HG03175 (cell line): ENCODE data around the gene HAO1.
"Not testable (repeated sequence)": the region's sequence is repeated elsewhere in the genome, so short reads cannot be mapped to it uniquely, and the experiment has no call there.

Source experiments
- ATAC-seq: cut with Tn5 transposase; IDR thresholded peaks from one replicate; pipeline ENCODE4 v1.9.1; 2021; ENCODE audit warnings: mild to moderate bottlenecking, moderate library complexity; ENCODE audit not compliant: unreplicated experiment

The HAO1 gene

DNA sequence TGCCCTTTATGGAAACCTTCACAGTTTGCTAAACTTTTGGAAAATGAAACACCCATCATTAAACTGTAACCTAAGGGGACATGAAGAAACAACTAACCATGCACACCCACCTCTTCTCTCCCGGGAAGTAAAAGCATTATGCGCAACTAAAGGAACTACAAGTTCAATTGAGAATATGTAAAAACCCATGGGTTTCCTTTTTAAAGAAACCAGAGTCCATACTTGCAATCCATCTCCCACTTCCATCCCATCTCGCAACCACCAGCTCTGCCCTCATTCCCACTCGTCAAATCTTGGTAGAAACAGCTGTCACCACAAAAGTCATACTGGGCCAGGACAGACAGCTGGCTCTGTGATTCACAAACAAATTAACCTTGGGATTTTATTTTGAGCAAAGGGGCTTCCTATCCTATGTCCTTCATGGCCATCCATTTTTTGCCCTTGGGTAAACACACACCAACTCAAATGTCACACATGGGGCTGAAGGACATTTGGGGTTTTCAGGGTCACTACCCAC is 81.5 kb downstream of the HAO1 start:
- ATAC-seq, result no peak

DNA sequence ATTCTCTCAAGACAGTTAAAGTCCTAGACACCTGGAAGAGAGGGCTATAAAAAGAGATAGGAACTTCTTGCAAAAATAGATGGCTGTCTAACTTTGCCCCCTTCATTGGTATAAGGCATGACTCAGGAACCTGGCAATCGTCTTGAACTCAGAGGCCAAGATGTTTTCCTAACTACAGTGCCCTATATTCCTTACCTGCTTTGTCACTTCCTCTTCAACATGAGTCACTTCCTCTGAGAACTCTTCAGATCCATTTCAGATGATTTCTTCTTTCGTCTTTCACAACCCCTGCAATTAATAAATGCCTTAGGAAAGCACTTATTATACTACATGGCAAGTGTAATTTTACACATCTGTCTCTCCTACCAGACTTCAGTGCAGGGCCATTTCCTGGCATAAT is 83.5 kb downstream of the HAO1 start:
- ATAC-seq, result no peak

DNA sequence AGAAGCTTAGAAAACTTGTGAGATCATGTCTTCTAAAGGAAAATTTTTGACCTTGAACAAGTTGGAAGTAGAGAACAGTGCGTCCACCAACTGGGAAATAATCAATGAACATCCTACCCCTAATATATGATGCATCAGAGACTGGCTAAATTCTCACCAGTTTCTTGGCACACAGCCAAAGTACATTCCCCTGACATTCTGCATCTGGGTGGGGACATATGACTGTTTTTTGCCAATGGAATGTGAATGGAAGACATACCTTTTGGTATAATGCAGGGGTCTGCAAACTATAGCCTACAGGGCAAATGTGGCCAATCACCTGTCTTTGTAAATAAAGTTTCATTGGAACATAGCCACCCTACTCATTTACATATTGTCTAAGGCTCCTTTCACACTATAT is 84.7 kb downstream of the HAO1 start:
- ATAC-seq, result no peak

DNA sequence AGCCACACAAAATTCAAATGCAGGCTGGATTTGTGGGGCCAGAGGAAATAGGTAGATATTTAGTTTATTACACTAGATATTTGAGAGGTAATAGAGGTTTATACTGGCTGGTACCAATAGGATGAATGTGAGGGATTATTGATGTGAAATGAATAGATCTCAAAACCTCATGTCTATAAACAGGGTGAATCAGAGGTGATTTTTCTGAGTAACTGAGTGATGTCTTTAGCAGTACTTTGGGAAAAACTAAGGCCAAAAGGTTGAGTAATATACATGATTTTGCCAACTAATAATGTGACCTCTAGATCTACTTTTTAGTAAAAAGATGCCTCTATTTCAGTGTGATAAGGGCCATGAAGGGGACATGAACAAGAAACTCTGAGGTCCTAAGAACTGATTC is 86.8 kb downstream of the HAO1 start:
- ATAC-seq, result no peak

DNA sequence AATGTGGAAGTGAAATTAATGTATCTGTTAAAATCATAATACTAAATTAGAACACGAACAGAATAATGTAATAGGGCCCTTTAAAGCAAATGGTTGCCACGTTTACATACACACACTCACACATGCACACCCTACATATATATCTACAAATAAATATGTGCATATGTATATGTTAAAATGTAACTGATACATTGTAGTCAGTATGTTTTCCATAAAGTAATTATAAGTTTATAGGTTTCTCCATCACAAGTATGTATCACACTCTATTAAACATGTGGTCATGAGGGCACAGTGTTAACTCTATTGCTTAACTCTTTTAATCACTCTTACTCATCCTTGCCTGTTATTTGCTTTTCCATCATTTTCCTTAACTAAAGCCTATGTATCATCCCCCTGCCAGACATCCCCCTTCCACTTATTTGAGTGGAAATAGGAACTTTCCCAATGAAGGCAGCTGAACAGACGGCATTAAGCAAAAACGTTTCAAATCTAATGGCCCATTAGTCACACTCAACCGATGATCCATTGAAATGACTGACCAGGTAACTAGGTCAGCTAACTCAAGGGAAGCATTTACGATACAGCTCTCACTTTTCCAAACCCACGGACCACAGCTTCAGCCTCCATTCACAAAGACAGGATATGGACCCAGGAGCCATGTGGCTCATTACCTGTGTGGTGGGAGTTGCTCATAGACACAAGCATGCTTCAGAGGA is 89.3 kb downstream of the HAO1 start:
- no peak for ATAC-seq

DNA sequence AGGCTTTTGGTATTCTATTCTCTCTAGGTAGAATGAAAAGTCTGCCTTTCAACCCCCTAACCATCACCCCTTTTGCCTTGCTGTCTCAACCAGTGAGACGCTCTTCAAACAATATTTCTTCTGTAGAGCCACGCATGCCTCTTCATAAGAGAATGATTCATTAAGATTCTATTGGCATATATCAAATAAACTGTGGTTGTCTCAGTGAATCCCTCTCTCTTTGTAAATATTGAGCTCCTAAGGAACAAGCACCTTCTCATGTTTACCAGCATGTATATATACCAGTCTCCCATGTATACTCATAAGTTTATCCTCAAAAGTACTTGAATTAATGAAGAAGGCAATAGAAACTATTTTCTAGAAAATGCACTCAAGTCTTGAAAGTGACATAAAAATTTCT is 90.6 kb downstream of the HAO1 start:
- ATAC-seq, result no peak

DNA sequence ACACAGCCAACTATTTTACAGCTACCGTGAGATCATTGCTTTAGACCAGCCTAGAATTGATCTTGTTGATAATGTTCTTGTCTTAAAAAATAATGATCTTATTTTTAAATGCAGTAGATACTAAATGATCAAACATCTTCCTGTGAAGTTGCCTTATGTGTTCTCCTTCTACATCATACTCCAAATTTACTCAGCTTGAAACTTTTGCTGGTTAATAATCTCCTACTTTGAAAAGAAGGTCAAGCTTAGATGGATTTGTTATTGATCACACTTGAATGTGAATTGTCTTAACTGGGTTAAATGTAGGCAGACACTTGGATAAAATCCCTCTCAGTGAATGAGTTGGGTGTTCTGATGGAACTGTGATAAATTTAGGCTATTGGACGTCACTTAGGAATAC is 91.9 kb downstream of the HAO1 start:
- ATAC-seq, result no peak

DNA sequence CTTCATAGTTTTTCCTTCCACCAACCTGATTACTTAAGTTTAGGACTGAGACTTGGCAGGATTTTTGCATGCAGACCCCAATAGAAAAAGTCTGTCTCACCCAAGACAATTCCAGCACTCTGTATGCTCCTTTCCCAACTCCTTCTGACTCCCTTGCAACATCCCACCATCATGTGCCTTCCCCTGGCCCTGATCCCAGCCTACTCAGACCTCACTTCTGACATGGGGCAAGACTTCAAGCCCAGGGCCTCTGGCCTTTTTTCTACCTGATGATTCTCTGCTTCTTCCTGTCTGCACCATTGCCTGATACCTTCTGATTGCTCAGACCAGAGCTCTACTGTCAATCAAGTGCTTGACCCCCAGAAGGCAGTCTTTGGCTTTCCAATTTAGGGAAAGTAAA is 96.6 kb downstream of the HAO1 start:
- no peak for ATAC-seq

DNA sequence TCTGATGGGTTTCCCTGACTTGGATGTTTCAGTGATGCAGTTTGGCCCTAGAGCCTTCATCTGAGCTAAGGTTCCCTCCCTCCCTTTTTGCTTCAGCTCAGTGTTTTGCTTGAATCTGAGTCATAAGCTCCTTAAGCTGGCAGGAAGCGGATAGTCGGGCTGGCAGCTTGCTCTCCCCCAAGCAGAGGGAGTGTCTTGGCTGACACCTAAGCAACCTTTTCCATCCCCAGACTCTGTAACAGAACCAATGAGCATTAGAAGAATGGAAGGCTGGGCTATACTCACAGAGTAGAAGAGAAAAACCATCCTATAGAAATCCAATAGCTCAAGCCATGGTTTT is 98.3 kb downstream of the HAO1 start:
- no peak for ATAC-seq

DNA sequence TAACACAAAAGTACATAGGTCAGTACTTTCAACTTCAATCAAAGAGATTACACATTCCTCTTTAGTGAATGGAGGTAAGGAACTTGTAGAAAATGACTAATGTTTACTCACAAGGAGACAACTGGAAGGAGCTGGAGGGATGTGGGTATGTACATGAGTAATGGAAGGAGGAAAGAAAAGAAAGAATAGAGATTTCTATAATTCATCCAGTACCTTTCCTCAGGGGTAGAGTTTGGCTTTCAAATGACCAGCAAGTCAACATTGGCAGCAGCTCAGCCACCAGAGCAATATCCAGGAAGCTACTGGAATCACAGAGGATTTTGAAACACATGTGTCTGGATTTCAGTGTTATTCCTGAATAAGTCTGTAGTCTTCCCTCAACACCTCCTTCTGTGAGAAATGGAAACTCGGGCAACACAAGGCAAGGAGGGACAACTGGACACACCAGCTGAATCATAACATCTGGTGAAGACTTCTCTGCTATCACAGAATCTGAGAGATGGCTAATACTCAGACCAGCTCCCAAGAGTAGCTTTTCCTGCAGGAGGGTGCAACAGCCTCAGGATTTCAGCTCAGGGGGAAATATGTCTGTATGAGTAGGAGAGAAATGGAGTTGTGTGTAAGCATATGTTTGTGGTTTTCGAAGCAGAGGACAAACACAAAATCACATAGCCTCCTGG is 98.8 kb downstream of the HAO1 start:
- no peak for ATAC-seq

DNA sequence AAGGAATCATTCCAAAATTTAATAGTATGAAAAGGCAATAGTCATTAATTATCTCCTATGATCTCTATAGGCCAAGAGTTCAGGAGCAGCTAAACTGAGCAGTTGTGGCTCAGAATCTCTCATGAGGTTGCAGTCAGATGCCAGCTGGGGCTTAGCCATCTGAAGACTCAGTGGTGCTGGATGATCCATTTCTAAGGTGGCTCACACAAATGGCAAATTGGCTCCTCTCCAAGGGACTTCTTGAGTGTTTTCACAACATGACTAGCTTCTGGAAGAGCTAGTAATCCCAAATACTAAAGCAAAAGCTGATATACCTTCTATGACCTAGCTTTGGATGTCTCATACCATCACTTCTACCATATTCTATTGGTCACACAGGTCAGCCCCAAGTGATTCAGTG is 104.2 kb downstream of the HAO1 start:
- no peak for ATAC-seq

DNA sequence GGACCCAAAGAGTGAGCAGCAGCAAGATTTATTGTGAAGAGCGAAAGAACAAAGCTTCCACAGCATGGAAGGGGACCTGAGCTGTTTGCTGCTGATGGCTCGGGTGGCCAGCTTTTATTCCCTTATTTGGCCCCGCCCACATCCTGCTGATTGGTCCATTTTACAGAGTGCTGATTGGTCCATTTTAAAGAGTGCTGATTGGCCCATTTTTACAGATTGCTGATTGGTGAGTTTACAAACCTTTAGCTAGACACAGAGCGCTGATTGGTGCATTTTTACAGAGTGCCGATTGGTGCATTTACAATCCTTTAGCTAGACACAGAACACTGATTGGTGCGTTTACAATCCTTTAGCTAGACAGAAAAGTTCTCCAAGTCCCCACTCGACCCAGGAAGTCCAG is 105.8 kb downstream of the HAO1 start:
- ATAC-seq, result not testable (repeated sequence)
